SK-N-DZ (cell line): ENCODE measurements around the gene FZD10.

ENCODE experiments used
- DNase-seq: peaks from one replicate; pipeline ENCODE4 v3.0.0-alpha.2; 2015; ENCODE audit warnings: low spot score

The FZD10 gene

GRCh38 chr12:130179191-130179590 lies 16.9 kb downstream of the FZD10 start:
- DNase-seq: no peak

- no peak for DNase-seq
Measured at GRCh38 chr12:130179621-130180020, 17.4 kb downstream of the FZD10 start.

- no peak for DNase-seq
Measured at GRCh38 chr12:130181211-130181610, 18.9 kb downstream of the FZD10 start.

GRCh38 chr12:130183585-130184370 lies 21.5 kb downstream of the FZD10 start:
- DNase-seq: no peak

GRCh38 chr12:130184404-130185090 lies 22.3 kb downstream of the FZD10 start:
- no peak for DNase-seq

GRCh38 chr12:130185455-130186391 lies 23.5 kb downstream of the FZD10 start:
- no peak for DNase-seq

- DNase-seq: no peak
Measured at GRCh38 chr12:130186651-130187268, 24.5 kb downstream of the FZD10 start.

GRCh38 chr12:130192642-130193345 lies 30.5 kb downstream of the FZD10 start:
- no peak for DNase-seq

GRCh38 chr12:130194154-130194553 lies 31.9 kb downstream of the FZD10 start:
- DNase-seq: no peak

GRCh38 chr12:130195369-130195768 lies 33.1 kb downstream of the FZD10 start:
- DNase-seq: no peak

GRCh38 chr12:130195776-130196175 lies 33.5 kb downstream of the FZD10 start:
- DNase-seq: no peak

- DNase-seq: no peak
Measured at GRCh38 chr12:130196827-130197226, 34.6 kb downstream of the FZD10 start.

GRCh38 chr12:130198026-130198662 lies 35.9 kb downstream of the FZD10 start:
- DNase-seq: no peak

GRCh38 chr12:130198663-130199060 lies 36.4 kb downstream of the FZD10 start:
- no peak for DNase-seq

- DNase-seq: no peak
Measured at GRCh38 chr12:130199581-130200390, 37.5 kb downstream of the FZD10 start.

GRCh38 chr12:130200445-130200844 lies 38.2 kb downstream of the FZD10 start:
- no peak for DNase-seq

- DNase-seq: no peak
Measured at GRCh38 chr12:130201037-130201436, 38.8 kb downstream of the FZD10 start.

GRCh38 chr12:130202201-130202600 lies 39.9 kb downstream of the FZD10 start:
- DNase-seq: no peak

- no peak for DNase-seq
Measured at GRCh38 chr12:130203151-130203550, 40.9 kb downstream of the FZD10 start.

GRCh38 chr12:130204541-130204953 lies 42.3 kb downstream of the FZD10 start:
- no peak for DNase-seq
